HepG2 (cell line): ENCODE results near the gene ELL. TPM values are rescaled to one million over a fixed set of nuclear protein-coding genes. Genes with fewer than 3 reads are reported as not detected.

Experiments
- CBX2 ChIP-seq, 2 experiments: fragments of 200-600 bp in 1 of 2; sonication (generic); formaldehyde crosslinking in 1 of 2; IDR thresholded peaks; 2 replicates each; pipeline versions ENCODE4 v1.7.0 to v1.8.1; 2018 to 2022; ENCODE audit warnings: low read depth in 2 of 2, low read length in 1 of 2, mild to moderate bottlenecking in 1 of 2, missing genetic modification reagents in 1 of 2
- CTCF ChIP-seq: sonication (generic); formaldehyde crosslinking; IDR thresholded peaks from 2 replicates; pipeline ENCODE4 v1.5.0; 2020; ENCODE audit warnings: mild to moderate bottlenecking, missing genetic modification reagents, moderate library complexity
- ERF ChIP-seq: IDR thresholded peaks from 2 replicates; pipeline ENCODE4 v1.6.1; 2018; ENCODE audit warnings: missing biosample characterization, missing genetic modification reagents
- FOXA3 ChIP-seq: IDR thresholded peaks from 2 replicates; pipeline ENCODE4 v1.6.1; 2016; ENCODE audit warnings: missing genetic modification reagents, missing compliant biosample characterization
- KDM2A ChIP-seq: sonication (generic); formaldehyde crosslinking; IDR thresholded peaks from 2 replicates; pipeline ENCODE4 v1.4.0; 2020; ENCODE audit warnings: low read depth, missing genetic modification reagents, borderline replicate concordance
- KLF16 ChIP-seq, 2 experiments: sonication (generic) in 1 of 2; formaldehyde crosslinking in 1 of 2; IDR thresholded peaks; 2 replicates each; pipeline versions ENCODE4 v1.6.1 to v1.8.0; 2016 to 2023; ENCODE audit warnings: missing genetic modification reagents in 2 of 2, missing compliant biosample characterization in 1 of 2
- NR2C2 ChIP-seq: sonication (generic); formaldehyde crosslinking; IDR thresholded peaks from 2 replicates; pipeline ENCODE4 v1.4.0; 2020; ENCODE audit warnings: missing genetic modification reagents, mild to moderate bottlenecking, moderate library complexity, borderline replicate concordance
- PATZ1 ChIP-seq: sonication (generic); formaldehyde crosslinking; IDR thresholded peaks from 2 replicates; pipeline ENCODE4 v1.4.0; 2020; ENCODE audit warnings: missing genetic modification reagents
- RARA ChIP-seq: IDR thresholded peaks from 2 replicates; pipeline ENCODE4 v1.6.1; 2016; ENCODE audit warnings: missing genetic modification reagents, missing compliant biosample characterization
- SALL1 ChIP-seq: sonication (generic); formaldehyde crosslinking; IDR thresholded peaks from 2 replicates; pipeline ENCODE4 v1.8.0; 2022; ENCODE audit warnings: mild to moderate bottlenecking, missing genetic modification reagents
- SOX6 ChIP-seq, 2 experiments: fragments of 450-650 bp in 1 of 2; sonication (generic) in 1 of 2; formaldehyde crosslinking in 1 of 2; IDR thresholded peaks; 2 replicates each; pipeline versions ENCODE4 v1.4.0 to v1.6.1; 2017 to 2020; ENCODE audit warnings: antibody characterized with exemption in 1 of 2, mild to moderate bottlenecking in 1 of 2, missing genetic modification reagents in 1 of 2
- ZNF431 ChIP-seq: sonication (generic); formaldehyde crosslinking; IDR thresholded peaks from 2 replicates; pipeline ENCODE4 v1.9.0; 2022; ENCODE audit warnings: missing genetic modification reagents, low read depth, mild to moderate bottlenecking, borderline replicate concordance
- ZNF691 ChIP-seq: sonication (generic); formaldehyde crosslinking; IDR thresholded peaks from 2 replicates; pipeline ENCODE4 v1.4.0; 2020; ENCODE audit warnings: missing genetic modification reagents, low read depth, mild to moderate bottlenecking, borderline replicate concordance
- polyA plus RNA-seq, 8 experiments: library from polyadenylated mRNA; depleted of rRNA in 3 of 8; stranded (reverse) in 7 of 8; unstranded in 1 of 8; fragments of >200 nt; fragmentation: Illumina TruSeq in 4 of 8; extraction: Trizol in 4 of 8; gene quantifications; 2 replicates each; pipeline versions ENCODE4 v1.2.1 to v1.2.3, GENCODE V29; 2011 to 2016; ENCODE audit warnings: low read depth in 4 of 8, missing spikeins in 1 of 8, mixed read lengths in 1 of 8; ENCODE audit not compliant: insufficient read depth in 1 of 8
- total RNA-seq, 5 experiments: library from RNA; depleted of rRNA; stranded (reverse); fragments of >200 nt; fragmentation: Illumina TruSeq; extraction: Trizol; gene quantifications; 2 replicates each; pipeline ENCODE4 v1.2.3, GENCODE V29; 2016; ENCODE audit warnings: low read depth in 1 of 5
- TF ChIP-seq, protein P1 (sequence below): sonication (generic); formaldehyde crosslinking; IDR thresholded peaks from 2 replicates; pipeline ENCODE4 v1.5.0; 2020; ENCODE audit warnings: mild to moderate bottlenecking, missing genetic modification reagents
- TF ChIP-seq, protein P2 (sequence below): IDR thresholded peaks from 2 replicates; pipeline ENCODE4 v1.6.1; 2012; ENCODE audit warnings: inconsistent platforms

The ELL gene
- total and polyA plus RNA-seq, 2 of the 13 experiments (the other 11 are each of a cell fraction or from before 2014, with no cell fraction given) = 3.7 to 5.4 TPM

DNA sequence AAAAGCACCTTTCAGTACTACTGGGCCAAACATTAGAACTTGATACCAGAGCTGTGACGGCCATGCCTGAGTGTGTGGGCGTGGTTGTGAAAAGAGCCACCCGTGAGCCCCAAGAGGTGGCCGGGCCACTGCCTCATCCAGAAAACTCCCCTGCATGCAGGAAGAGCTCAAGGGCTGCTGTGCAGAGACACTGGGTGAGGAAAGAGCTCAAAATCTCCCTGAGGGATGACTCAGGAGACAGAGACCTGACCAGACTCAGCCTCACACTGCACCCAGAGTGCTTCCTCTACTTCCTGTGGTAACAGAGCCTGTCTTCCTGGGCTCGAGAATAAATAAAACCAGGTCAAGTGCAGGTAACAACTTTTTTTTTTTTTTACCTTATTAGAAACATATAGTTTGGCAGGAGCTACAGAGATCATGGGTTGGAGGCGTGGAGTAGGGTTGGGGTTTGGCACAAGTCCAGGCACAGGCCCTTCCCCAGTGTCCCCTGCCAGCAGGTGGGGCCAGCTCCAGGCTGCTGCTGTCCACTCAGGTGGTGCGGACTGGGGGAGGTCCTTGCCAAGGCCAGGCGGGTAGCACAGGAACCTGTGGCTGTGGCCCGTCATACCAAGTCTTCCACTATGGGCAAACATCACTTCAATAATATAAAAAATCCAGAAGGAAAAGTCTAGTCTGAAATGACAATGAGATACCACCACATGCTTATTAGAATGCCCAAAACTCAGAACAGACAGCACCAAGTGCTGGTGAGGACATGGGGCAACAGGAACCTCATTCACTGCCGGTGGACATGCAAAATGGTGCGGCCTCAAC, 25.5 kb downstream of the ELL start (continued):
- TF ChIP-seq ZNF691 = 0 out of 2 replicates have a peak, but pooled peaks have one; percentile 24
- TF ChIP-seq CBX2 (IDR thresholded peaks at IDR 0.05; ENCODE audit: low read depth, low read length) = no peak
- no peak for TF ChIP-seq CBX2 (CRISPR knock-in tag; IDR thresholded peaks at IDR 0.05; ENCODE audit: low read depth)
- TF ChIP-seq FOXA3 (CRISPR knock-in tag) = 0 out of 2 replicates have a peak, but pooled peaks have one; percentile 15
- TF ChIP-seq SALL1 (CRISPR knock-in tag) = peak; percentile 44; the same call in 1 of the 2 replicates
- TF ChIP-seq NR2C2 (CRISPR knock-in tag) = 0 out of 2 replicates have a peak, but pooled peaks have one; percentile 21
- peak; percentile 57; the same call in 1 of the 2 replicates for TF ChIP-seq PATZ1 (CRISPR knock-in tag)
- TF ChIP-seq SOX6 (IDR thresholded peaks at IDR 0.05) = no peak
- 0 out of 2 replicates have a peak, but pooled peaks have one; percentile 5 for TF ChIP-seq SOX6 (CRISPR knock-in tag; IDR thresholded peaks at IDR 0.05)
- TF ChIP-seq KDM2A (CRISPR knock-in tag) = 0 out of 2 replicates have a peak, but pooled peaks have one; percentile 38
- TF ChIP-seq, protein P1, sequence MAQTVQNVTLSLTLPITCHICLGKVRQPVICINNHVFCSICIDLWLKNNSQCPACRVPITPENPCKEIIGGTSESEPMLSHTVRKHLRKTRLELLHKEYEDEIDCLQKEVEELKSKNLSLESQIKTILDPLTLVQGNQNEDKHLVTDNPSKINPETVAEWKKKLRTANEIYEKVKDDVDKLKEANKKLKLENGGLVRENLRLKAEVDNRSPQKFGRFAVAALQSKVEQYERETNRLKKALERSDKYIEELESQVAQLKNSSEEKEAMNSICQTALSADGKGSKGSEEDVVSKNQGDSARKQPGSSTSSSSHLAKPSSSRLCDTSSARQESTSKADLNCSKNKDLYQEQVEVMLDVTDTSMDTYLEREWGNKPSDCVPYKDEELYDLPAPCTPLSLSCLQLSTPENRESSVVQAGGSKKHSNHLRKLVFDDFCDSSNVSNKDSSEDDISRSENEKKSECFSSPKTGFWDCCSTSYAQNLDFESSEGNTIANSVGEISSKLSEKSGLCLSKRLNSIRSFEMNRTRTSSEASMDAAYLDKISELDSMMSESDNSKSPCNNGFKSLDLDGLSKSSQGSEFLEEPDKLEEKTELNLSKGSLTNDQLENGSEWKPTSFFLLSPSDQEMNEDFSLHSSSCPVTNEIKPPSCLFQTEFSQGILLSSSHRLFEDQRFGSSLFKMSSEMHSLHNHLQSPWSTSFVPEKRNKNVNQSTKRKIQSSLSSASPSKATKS (CRISPR knock-in tag) = no peak
- TF ChIP-seq ERF = 0 out of 2 replicates have a peak, but pooled peaks have one; percentile 51
- TF ChIP-seq KLF16 (CRISPR knock-in tag; IDR thresholded peaks at IDR 0.05) = no peak
- TF ChIP-seq, protein P2, sequence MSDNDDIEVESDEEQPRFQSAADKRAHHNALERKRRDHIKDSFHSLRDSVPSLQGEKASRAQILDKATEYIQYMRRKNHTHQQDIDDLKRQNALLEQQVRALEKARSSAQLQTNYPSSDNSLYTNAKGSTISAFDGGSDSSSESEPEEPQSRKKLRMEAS = peak; percentile 41
- peak; percentile 72 for TF ChIP-seq RARA (CRISPR knock-in tag)
- TF ChIP-seq ZNF431 (CRISPR knock-in tag) = peak; percentile 25; the same call in 1 of the 2 replicates
- peak; percentile 76 for TF ChIP-seq CTCF (CRISPR knock-in tag)
